Uterus (tissue), 4 donors: ENCODE data around the gene SMIM36. TPM values are rescaled to one million over a fixed set of nuclear protein-coding genes. Genes with fewer than 3 reads are reported as not detected.
"Not testable (repeated sequence)": the region's sequence is repeated elsewhere in the genome, so short reads cannot be mapped to it uniquely, and the experiment has no call there.

ENCODE experiments used
- DNase-seq, 2 donors: peaks; one replicate each; pipeline ENCODE4 v3.0.0-alpha.2; 2019 to 2020
- H3K27ac ChIP-seq, 2 donors: fragments of 200-600 bp; sonication (generic); 1 replicate in 1 of 2; 2 replicates in 1 of 2; pipeline ENCODE4 v1.5.1; 2016 to 2018
- H3K27me3 ChIP-seq, 2 donors: fragments of 200-600 bp; sonication (generic); one replicate each; pipeline ENCODE4 v1.5.1; 2018 to 2019; ENCODE audit warnings: control low read depth in 1 of 2
- H3K36me3 ChIP-seq, 2 donors: fragments of 200-600 bp; sonication (generic); one replicate each; pipeline ENCODE4 v1.5.1; 2019; ENCODE audit warnings: control low read depth in 1 of 2
- H3K4me1 ChIP-seq, 2 donors: fragments of 200-600 bp; sonication (generic); one replicate each; pipeline ENCODE4 v1.5.1; 2018 to 2019; ENCODE audit warnings: control low read depth in 1 of 2
- H3K4me3 ChIP-seq, 2 donors: fragments of 200-600 bp; sonication (generic); 1 replicate in 1 of 2; 2 replicates in 1 of 2; pipeline ENCODE4 v1.5.1; 2018 to 2019; ENCODE audit warnings: mild to moderate bottlenecking in 1 of 2
- H3K9me3 ChIP-seq, 2 donors: fragments of 200-600 bp; sonication (generic); one replicate each; pipeline ENCODE4 v1.5.1; 2019; ENCODE audit warnings: control low read depth in 1 of 2
- CTCF ChIP-seq, 4 experiments: fragments of 200-600 bp in 2 of 4; fragments of 450-650 bp in 2 of 4; sonication (generic) in 2 of 4; IDR thresholded peaks; one replicate each; pipeline ENCODE4 v1.5.1; 2016 to 2019; ENCODE audit warnings: antibody characterized with exemption in 4 of 4, mild to moderate bottlenecking in 2 of 4, moderate library complexity in 1 of 4
- POLR2A ChIP-seq, 2 donors: fragments of 450-650 bp; IDR thresholded peaks; one replicate each; pipeline ENCODE4 v1.6.1; 2016; ENCODE audit warnings: antibody characterized with exemption in 2 of 2, mild to moderate bottlenecking in 1 of 2, moderate library complexity in 1 of 2
- intact Hi-C: fragments of 100-400 bp; cut with DNase I; formaldehyde crosslinking; loops from one replicate; pipeline ENCODE4 v1.15.1; 2023; ENCODE audit warnings: low total_unique reads
- total RNA-seq, 4 donors: library from RNA; depleted of rRNA in 3 of 4; stranded (reverse); fragments of >200 nt in 3 of 4; gene quantifications; one replicate each; pipeline versions ENCODE4 v1.1.0 to v1.2.4, GENCODE V29; 2014 to 2023
- donor health status: DM: yes; HTN: yes; CAD: no.

The SMIM36 gene
- total RNA-seq, 4 donors from 2014 or later: not detected

GRCh38 chr17:55432358-55433028, 78.8 kb downstream of the SMIM36 start:
- no peaks in the 10 kb centered on the region for H3K9me3 ChIP-seq
- no peak for DNase-seq
- H3K36me3 ChIP-seq: no peaks in the 10 kb centered on the region
- no peaks in the 10 kb centered on the region for H3K27me3 ChIP-seq
- TF ChIP-seq POLR2A (IDR thresholded peaks at IDR 0.05) (no peak), CTCF (IDR thresholded peaks at IDR 0.05) (no peak)
- no peak overlapping the region for H3K4me3 ChIP-seq
- intact Hi-C loops: no loop called here
- no peaks in the 10 kb centered on the region for H3K4me1 ChIP-seq
- H3K27ac ChIP-seq: no peak overlapping the region

GRCh38 chr17:55431914-55432313, 79.3 kb downstream of the SMIM36 start:
- H3K9me3 ChIP-seq, intact Hi-C loops, H3K27ac ChIP-seq, H3K36me3 ChIP-seq, DNase-seq, H3K27me3 ChIP-seq, H3K4me1 ChIP-seq, H3K4me3 ChIP-seq: not testable (repeated sequence)

GRCh38 chr17:55430541-55431288, 80.5 kb downstream of the SMIM36 start:
- no peaks in the 10 kb centered on the region for H3K27me3 ChIP-seq
- no peak for TF ChIP-seq POLR2A (IDR thresholded peaks at IDR 0.05)
- no peak for TF ChIP-seq CTCF (IDR thresholded peaks at IDR 0.05)
- no peak overlapping the region for H3K27ac ChIP-seq
- DNase-seq: no peak
- no peaks in the 10 kb centered on the region for H3K36me3 ChIP-seq
- no peaks in the 10 kb centered on the region for H3K9me3 ChIP-seq
- intact Hi-C loops: no loop called here
- H3K4me3 ChIP-seq: no peak overlapping the region
- no peaks in the 10 kb centered on the region for H3K4me1 ChIP-seq

GRCh38 chr17:55427587-55427882, 83.7 kb downstream of the SMIM36 start:
- Histone ChIP-seq H3K27ac (no peak overlapping the region), H3K9me3 (no peaks in the 10 kb centered on the region), H3K4me3 (no peak overlapping the region), H3K4me1 (no peaks in the 10 kb centered on the region), H3K36me3 (no peaks in the 10 kb centered on the region), H3K27me3 (no peaks in the 10 kb centered on the region)
- no peak for DNase-seq
- intact Hi-C loops: no loop called here
- TF ChIP-seq CTCF (IDR thresholded peaks at IDR 0.05): no peak
- TF ChIP-seq POLR2A (IDR thresholded peaks at IDR 0.05): no peak

- H3K36me3 ChIP-seq: no peaks in the 10 kb centered on the region
- no peaks in the 10 kb centered on the region for H3K4me1 ChIP-seq
- H3K4me3 ChIP-seq: no peak overlapping the region
- no peak for DNase-seq
- H3K27me3 ChIP-seq: no peaks in the 10 kb centered on the region
- H3K27ac ChIP-seq: no peak overlapping the region
- intact Hi-C loops: no loop called here
- H3K9me3 ChIP-seq: no peaks in the 10 kb centered on the region
- TF ChIP-seq CTCF (IDR thresholded peaks at IDR 0.05) (no peak), POLR2A (IDR thresholded peaks at IDR 0.05) (no peak)
Observed at GRCh38 chr17:55426851-55427586, 84.2 kb downstream of the SMIM36 start.
